Urothelium cell line (cell line): Measurements from ENCODE around the gene NR2F1.

Source experiments
- DNase-seq: peaks from one replicate; pipeline ENCODE4 v3.0.0; 2011; ENCODE audit warnings: low spot score, mixed read lengths
- FAIRE-seq: peaks from 2 replicates; lab custom pipeline; 2011; peaks lifted over from hg19 to GRCh38; lab: Jason Lieb, UNC

The NR2F1 gene

DNA sequence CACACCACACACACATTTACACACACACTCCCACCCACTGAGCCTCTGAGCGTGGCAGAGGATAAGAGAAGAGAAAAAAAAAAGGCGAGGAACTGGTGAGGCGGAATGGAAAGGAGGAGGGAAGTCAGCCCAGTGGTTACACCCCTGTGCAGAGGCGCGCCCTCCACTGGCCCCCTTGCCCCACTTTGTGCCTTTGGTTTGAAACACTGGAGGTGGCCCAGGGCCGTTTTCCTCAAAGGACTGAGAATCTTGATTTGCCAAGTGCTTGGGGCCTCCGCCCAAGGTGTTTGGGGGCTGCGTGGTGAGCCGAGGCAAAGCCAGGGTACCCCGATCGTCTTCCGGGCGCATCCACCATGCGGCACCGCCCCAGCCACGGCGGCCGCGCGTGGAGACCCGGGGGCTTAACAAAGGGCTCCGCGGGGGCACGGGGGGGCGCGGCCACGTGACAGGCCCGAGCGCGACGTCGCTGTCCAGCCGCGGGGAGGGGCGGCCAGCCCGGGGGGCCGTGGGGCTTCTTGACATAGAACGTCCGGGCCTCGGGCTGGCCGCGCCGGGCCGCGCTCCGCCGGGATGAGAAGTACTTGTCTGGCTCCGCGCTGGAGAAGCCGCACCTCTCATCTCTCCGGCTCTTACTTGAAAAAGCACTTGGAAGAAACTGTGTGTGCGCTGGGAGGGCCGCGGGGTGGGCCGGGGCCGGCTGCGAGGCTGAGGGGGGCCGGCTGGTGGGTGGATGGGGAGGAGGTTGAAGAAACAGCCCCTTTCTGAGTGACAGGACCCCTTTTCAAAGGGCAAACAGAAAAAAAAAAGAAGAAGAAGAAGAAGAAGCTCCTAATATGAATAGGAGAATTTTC is 21.0 kb downstream of the NR2F1 start:
- FAIRE-seq (no peak), DNase-seq (no peak)

- DNase-seq (no peak), FAIRE-seq (no peak)
These were observed 21.9 kb downstream of the NR2F1 start for GRCh38 chr5:93604644-93605515.

GRCh38 chr5:93606382-93606752 is 23.3 kb downstream of the NR2F1 start:
- FAIRE-seq = no peak
- no peak for DNase-seq

DNA sequence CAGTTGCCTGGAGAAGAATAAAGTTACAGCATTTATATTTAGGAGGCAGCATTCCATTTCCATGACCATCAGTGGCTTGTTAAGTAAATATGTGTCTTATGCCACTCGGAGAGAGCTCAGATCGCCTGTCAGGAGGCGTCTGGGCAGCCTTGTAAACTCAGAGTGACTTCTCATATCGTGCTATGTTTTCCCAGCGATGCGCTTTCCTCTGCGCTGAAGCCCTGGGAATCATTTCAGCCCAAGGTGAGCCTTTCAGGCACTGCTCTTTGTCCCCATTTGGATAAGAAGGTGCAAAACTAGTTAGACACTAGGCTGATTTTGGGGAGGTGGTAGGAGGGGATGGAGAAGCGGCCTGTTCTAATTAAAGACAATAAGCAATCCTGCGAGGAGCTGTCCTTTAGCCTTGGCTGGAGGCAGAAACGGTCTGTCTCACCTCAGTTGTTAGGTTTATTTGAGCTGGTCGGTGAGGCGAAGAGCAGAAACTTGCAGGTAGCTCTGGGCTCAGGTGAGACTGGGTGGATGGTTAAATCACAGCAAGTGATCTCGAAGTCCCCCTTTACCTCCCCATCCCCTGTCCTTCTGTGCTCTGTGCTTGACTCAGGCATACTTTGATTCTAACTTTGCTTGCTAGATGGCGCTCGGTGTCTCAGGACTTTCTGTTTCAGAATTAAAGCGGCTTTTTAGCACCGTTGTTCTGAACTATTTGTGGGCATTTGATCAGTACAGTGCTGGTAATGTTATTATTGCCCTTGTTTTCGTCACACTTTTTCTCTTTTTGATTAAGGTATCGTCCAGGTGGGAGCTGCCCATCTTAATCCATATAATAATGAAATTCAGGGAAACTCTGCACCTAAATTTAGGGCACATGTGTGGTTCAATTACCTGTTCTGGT is 24.6 kb downstream of the NR2F1 start:
- FAIRE-seq (no peak), DNase-seq (peak; percentile 33)

- no peak for FAIRE-seq
- DNase-seq = no peak
These were observed 25.8 kb downstream of the NR2F1 start for GRCh38 chr5:93608855-93609254.

GRCh38 chr5:93609762-93610161 is 26.7 kb downstream of the NR2F1 start:
- no peak for FAIRE-seq

DNA sequence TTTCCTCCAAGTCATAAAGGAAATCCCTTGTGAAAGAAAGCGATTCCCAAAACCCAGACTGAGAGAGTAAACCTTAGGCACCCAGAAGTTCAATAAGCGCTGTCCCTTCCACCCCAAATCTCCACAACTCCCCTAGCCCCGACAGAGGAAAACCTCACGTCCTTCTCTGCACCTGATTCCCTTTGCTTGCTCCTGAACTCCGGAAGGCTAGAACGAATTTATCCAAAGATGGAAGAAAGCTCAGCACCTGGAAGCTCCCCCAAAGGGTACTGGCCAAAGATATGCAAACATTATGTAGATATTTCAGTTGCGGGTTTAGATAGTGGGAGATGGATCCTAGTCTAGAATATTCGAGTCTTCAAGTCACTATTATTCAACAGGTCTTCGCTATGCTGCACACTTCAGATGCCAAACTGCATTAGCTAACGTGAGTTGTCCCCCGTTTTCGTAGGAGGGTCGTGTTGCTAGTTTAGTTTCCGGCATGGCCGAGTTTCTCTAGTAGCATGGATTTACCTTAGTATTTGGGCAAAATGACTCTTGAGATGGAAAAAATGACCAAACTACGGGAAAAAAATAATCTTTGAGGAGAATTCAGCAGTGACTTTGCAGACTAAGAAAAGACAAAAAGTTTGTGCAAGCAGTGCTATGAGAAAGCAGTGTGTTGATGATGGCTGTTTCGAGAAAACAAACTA is 27.7 kb downstream of the NR2F1 start:
- DNase-seq (no peak), FAIRE-seq (no peak)

More at GRCh38 chr5:93609762-93610161, 26.7 kb downstream of the NR2F1 start:
- DNase-seq = no peak

- no peak for FAIRE-seq
- no peak for DNase-seq
These were observed 28.4 kb downstream of the NR2F1 start for GRCh38 chr5:93611273-93611975.

DNA sequence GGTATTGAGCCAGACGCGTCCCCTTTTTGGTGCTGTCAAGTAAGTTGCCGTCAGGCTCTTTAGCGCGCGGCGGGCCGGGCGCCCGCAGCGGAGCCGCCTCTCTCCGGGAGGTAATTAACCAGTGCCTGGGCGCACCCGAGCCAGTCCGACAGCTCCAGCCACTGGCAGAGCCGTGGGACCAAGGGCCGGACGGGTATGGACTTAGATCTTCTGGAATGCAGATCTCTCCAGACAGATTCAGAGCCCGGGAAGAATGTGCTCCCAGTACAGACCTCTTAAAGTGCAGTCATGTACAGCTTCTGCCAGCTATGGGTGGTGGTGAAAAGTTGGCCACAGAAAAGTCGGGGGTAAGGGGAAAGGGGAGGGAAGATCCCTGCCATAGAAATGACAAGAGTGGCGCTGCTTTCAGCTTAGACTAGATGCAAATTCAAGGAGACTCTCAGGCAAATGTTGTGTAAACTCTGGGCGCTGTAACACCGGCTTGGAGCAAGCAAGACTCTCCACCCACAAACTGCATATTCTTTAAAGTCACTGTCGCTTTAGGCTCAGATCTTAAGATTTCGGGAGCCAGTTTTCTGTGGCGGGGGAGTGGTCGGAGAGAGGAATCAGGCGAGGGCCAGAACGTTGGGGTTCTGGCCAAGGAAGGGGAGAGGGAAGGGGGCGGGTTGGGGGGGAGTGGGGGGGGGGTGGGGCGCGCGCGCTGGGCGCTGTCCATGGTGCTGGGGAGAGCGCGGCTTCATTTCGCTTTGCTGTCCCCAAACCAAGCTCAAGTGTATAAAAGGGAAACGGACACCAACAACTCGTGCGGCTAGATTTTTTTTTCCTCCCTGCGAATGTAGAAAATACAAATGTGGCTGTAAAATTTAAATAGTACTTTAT is 29.2 kb downstream of the NR2F1 start:
- FAIRE-seq (no peak), DNase-seq (peak; percentile 39)

DNA sequence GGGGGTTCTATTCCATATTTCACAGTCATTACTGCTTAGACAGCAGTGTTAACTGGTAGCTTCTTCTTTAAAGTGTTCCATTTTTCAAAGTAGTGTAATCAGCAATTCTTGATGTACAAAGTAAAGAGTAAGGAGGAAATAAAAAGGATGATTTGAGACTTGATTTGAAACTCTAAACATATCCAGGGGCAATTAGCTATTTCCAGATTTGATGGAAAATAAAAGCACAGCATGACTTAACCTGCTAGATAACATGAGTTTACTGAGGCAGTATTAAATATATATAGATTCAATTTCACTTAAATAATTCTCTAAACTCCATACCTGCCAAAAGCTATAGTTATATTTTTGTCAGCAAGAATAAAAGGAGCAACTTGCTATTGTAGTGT is 29.8 kb downstream of the NR2F1 start:
- no peak for FAIRE-seq
- no peak for DNase-seq

DNA sequence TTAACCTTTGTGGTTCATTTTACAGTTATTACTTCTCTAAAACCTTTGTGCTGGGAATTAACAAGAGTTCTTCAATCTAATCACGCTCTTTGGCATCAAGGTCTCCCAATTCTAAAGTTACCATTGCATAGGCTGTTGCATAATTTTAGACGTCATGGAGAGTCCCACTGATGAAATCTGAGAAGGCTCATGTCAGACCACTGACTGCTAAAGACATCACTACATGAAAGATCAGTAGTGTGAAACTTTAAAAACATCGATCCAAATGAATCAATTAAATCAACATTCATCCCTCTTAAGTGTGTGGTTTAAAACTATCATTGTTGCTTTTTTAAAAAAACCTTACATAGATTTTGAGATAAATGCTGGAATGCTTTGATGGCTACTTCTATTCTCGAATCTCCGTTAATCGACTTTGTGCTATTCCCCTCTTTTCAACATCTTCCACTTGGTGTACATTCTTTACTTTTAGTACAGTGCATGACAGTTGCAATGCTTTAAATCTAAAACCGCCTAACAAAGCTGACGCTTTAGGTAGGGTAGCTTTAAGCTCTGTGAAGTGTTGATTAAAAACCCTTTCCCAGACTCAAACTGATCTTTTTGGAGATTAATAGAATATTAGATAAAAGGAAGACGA is 33.6 kb downstream of the NR2F1 start:
- FAIRE-seq = no peak

DNA sequence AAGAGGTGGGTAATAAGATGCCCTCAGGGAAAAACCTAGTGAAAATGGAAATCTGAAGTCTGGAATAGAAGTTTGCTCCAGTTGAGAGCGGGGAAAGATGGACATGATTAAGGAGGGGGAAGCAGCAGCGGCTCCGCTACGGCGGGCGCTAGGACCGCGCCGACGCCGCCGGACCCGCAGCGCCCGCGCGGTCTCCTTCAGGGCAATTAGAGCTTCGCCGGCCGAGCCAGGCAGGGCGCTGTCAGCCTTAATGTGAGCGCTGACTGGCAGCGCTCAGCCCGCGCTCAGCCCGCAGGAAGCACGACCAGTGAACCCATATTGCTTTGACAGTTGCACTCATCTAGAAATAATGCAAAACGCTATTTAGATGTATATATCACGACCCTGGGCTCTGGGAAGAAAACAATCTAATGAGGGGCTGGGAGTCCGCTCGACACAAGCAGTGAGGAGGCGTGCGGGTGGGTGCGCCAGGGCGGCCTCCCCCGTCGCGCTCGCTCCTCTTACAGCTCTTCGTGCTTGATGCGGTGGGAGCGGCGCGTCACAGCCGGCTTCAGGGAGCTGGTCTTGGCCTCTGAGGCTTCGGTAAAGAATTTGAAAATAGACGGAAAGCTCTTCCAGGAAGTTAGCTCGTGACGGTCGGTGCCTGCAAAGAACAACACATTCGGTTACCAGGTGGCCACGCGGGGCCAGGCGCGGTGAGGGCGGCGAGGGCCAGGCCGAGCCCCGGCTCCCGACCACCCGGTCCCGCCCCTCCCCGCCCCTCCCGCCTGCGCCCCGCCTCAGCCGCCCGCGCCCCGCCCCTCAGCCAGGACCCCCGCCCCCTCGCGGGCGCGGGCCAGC is 37.7 kb downstream of the NR2F1 start:
- DNase-seq (no peak), FAIRE-seq (no peak)

More for the DNA sequence above, 33.6 kb downstream of the NR2F1 start:
- no peak for DNase-seq

- FAIRE-seq = no peak
- DNase-seq = no peak
These were observed 38.3 kb downstream of the NR2F1 start for GRCh38 chr5:93621327-93621798.

GRCh38 chr5:93622240-93622885 is 39.3 kb downstream of the NR2F1 start:
- FAIRE-seq (no peak), DNase-seq (no peak)

- FAIRE-seq (no peak), DNase-seq (no peak)
These were observed 40.1 kb downstream of the NR2F1 start for GRCh38 chr5:93623153-93623552.

DNA sequence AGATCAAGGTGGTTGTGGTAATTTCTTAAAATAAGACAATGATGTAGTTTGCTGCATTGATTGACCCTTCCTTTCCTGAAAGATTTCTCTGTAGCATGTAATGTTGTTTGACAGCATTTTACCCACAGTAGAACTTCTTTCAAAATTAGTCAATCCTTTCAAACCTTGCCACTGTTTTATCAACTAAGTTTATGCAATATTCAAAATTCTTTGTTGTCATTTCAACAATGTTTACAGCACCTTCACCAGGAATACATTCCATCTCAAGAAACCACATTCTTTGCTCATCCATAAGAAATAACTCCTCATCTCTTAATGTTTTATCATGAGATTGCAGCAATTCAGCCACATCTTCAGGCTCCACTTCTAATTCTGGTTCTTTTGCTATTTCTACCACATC is 43.8 kb downstream of the NR2F1 start:
- no peak for DNase-seq
- FAIRE-seq = no peak

GRCh38 chr5:93632327-93632726 is 49.3 kb downstream of the NR2F1 start:
- DNase-seq = no peak
- FAIRE-seq = no peak
